HG03108 (cell line): ENCODE measurements around the gene BTN3A1.
A peak's percentile ranks its signal among the peaks of the same experiment; 100 is the strongest.
"Not testable (repeated sequence)": the region's sequence is repeated elsewhere in the genome, so short reads cannot be mapped to it uniquely, and the experiment has no call there.

Experiments used
- ATAC-seq: cut with Tn5 transposase; IDR thresholded peaks from one replicate; pipeline ENCODE4 v1.9.1; 2021; ENCODE audit warnings: moderate library complexity; ENCODE audit not compliant: unreplicated experiment

Gene BTN3A1

GRCh38 chr6:26401987-26402658 lies at the start of gene BTN3A1:
Gene BTN3A1, plus strand, starts transcription at chr6:26402275. Its CDS starts 3,289 bp downstream, at chr6:26405564.
- ATAC-seq, result peak; percentile 88

- no peak for ATAC-seq
These were observed 49.8 kb upstream of the BTN3A1 start for GRCh38 chr6:26352315-26352714.

GRCh38 chr6:26354162-26354561 lies 47.9 kb upstream of the BTN3A1 start:
- no peak for ATAC-seq

GRCh38 chr6:26355366-26355765 lies 46.7 kb upstream of the BTN3A1 start:
- ATAC-seq, result no peak

GRCh38 chr6:26357543-26357942 lies 44.5 kb upstream of the BTN3A1 start:
- not testable (repeated sequence) for ATAC-seq

- peak; percentile 33 for ATAC-seq
These were observed 43.5 kb upstream of the BTN3A1 start for GRCh38 chr6:26358511-26358981.

GRCh38 chr6:26359765-26360164 lies 42.3 kb upstream of the BTN3A1 start:
- no peak for ATAC-seq

- peak; percentile 60 for ATAC-seq
These were observed 41.3 kb upstream of the BTN3A1 start for GRCh38 chr6:26360451-26361416.

GRCh38 chr6:26361544-26361943 lies 40.5 kb upstream of the BTN3A1 start:
- ATAC-seq, result no peak

GRCh38 chr6:26362093-26362835 lies 39.8 kb upstream of the BTN3A1 start:
- ATAC-seq, result no peak

GRCh38 chr6:26362836-26363220 lies 39.2 kb upstream of the BTN3A1 start:
- ATAC-seq, result no peak

- no peak for ATAC-seq
These were observed 38.0 kb upstream of the BTN3A1 start for GRCh38 chr6:26363882-26364701.

- ATAC-seq, result no peak
These were observed 36.5 kb upstream of the BTN3A1 start for GRCh38 chr6:26365633-26365995.

GRCh38 chr6:26366504-26366903 lies 35.6 kb upstream of the BTN3A1 start:
- ATAC-seq, result no peak

GRCh38 chr6:26367114-26367513 lies 35.0 kb upstream of the BTN3A1 start:
- no peak for ATAC-seq

- ATAC-seq, result not testable (repeated sequence)
These were observed 30.3 kb upstream of the BTN3A1 start for GRCh38 chr6:26371813-26372212.

GRCh38 chr6:26372308-26373144 lies 29.5 kb upstream of the BTN3A1 start:
- ATAC-seq, result no peak

- no peak for ATAC-seq
These were observed 26.8 kb upstream of the BTN3A1 start for GRCh38 chr6:26375270-26375669.

- ATAC-seq, result no peak
These were observed 24.4 kb upstream of the BTN3A1 start for GRCh38 chr6:26377719-26378118.
